Hepatocyte (in vitro differentiated cells): ENCODE results near the gene AQP1. TPM values are rescaled to one million over a fixed set of nuclear protein-coding genes. Genes with fewer than 3 reads are reported as not detected.
A peak's percentile ranks its signal among the peaks of the same experiment; 100 is the strongest.

Experiments used
- DNase-seq: peaks from one replicate; pipeline ENCODE4 v3.0.0-alpha.2; 2016; ENCODE audit warnings: low spot score
- H2AFZ ChIP-seq: fragments of 200-600 bp; sonication (generic); 2 replicates; pipeline ENCODE4 v1.6.0; 2016; ENCODE audit warnings: antibody characterized with exemption, mild to moderate bottlenecking
- H3K27ac ChIP-seq: fragments of 200-600 bp; sonication (generic); 2 replicates; pipeline ENCODE4 v1.5.1; 2016; ENCODE audit warnings: mild to moderate bottlenecking
- H3K27me3 ChIP-seq: fragments of 200-600 bp; sonication (generic); 2 replicates; pipeline ENCODE4 v1.6.1; 2016
- H3K36me3 ChIP-seq: fragments of 200-600 bp; sonication (generic); replicated peaks from 2 replicates; pipeline ENCODE4 v1.5.1; 2016; ENCODE audit warnings: low read depth; ENCODE audit not compliant: insufficient read depth
- H3K4me1 ChIP-seq: fragments of 200-600 bp; sonication (generic); 2 replicates; pipeline ENCODE4 v1.5.1; 2016; ENCODE audit warnings: mild to moderate bottlenecking, moderate library complexity; ENCODE audit not compliant: insufficient read depth
- H3K4me2 ChIP-seq: fragments of 200-600 bp; sonication (generic); 2 replicates; pipeline ENCODE4 v1.6.0; 2016
- H3K4me3 ChIP-seq: fragments of 200-600 bp; sonication (generic); 2 replicates; pipeline ENCODE4 v1.5.1; 2016; ENCODE audit warnings: mild to moderate bottlenecking
- H3K79me2 ChIP-seq: fragments of 200-600 bp; sonication (generic); 2 replicates; pipeline ENCODE4 v1.6.0; 2017; ENCODE audit warnings: mild to moderate bottlenecking
- H3K9me2 ChIP-seq: fragments of 200-600 bp; sonication (generic); replicated peaks from 2 replicates; pipeline ENCODE4 v1.6.0; 2017; ENCODE audit warnings: mild to moderate bottlenecking; ENCODE audit not compliant: insufficient read depth
- H3K9me3 ChIP-seq: fragments of 200-600 bp; sonication (generic); 2 replicates; pipeline ENCODE4 v1.5.1; 2016; ENCODE audit warnings: low read depth, mild to moderate bottlenecking
- H4K20me1 ChIP-seq: fragments of 200-600 bp; sonication (generic); 2 replicates; pipeline ENCODE4 v1.6.0; 2016; ENCODE audit warnings: mild to moderate bottlenecking; ENCODE audit not compliant: insufficient read depth, poor library complexity, severe bottlenecking
- CTCF ChIP-seq: fragments of 200-600 bp; sonication (generic); IDR thresholded peaks from 2 replicates; pipeline ENCODE4 v1.5.1; 2016; ENCODE audit warnings: antibody characterized with exemption, mild to moderate bottlenecking; ENCODE audit not compliant: poor library complexity
- EZH2 ChIP-seq: fragments of 200-600 bp; sonication (generic); IDR thresholded peaks from 2 replicates; pipeline ENCODE4 v1.6.1; 2016; ENCODE audit warnings: antibody characterized with exemption, mild to moderate bottlenecking, borderline replicate concordance
- EZH2phosphoT487 ChIP-seq: fragments of 200-600 bp; sonication (generic); IDR thresholded peaks from one replicate; pipeline ENCODE4 v1.6.1; 2018; ENCODE audit warnings: antibody characterized with exemption, mild to moderate bottlenecking, low read depth, moderate library complexity; ENCODE audit not compliant: unreplicated experiment, severe bottlenecking
- WGBS: methylation state at CpG from one replicate; pipeline ENCODE4 v1.1.6; 2016; ENCODE audit warnings: low lambda C conversion rate; ENCODE audit errors: missing lambda C conversion rate; 5-methylcytosine and 5-hydroxymethylcytosine counted together
- polyA plus RNA-seq: library from polyadenylated mRNA; unstranded; fragments of >200 nt; fragmentation: Nextera tagmentation; extraction: Ambion mirVana; gene quantifications from 2 replicates; pipeline ENCODE4 v1.2.1, GENCODE V29; 2016
- total RNA-seq: library from RNA; depleted of rRNA; stranded (reverse); fragments of >200 nt; gene quantifications from 2 replicates; pipeline ENCODE4 v1.2.3, GENCODE V29; 2014

The AQP1 gene
- total and polyA plus RNA-seq, 2 experiments from 2014 or later = 124 to 183 TPM

DNA sequence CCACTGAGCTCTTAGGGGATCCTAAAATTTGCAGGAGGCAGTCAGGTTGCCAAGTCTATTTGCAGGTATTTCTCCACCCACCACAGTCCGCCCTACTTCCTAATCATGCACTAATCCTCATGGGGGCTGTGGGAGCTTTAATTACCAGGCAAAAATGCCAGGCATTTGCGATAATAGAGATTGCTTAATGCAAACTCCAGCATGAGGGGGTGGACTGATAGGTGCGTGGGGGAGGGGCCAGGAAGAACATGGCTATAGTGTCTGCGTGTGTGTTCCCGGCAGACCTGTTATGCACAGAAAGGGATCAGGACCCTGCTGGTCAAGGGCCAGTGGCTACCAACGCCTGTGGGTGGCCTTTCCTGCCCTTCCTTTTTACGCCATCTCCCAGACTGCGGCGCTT lies 15.6 kb upstream of the AQP1 start:
- Histone ChIP-seq H3K4me3 (no peak overlapping the region), H3K4me1 (peaks cover 35% of the 10 kb centered on the region), H3K27ac (peak overlapping the region; percentile 60), H3K4me2 (no peak overlapping the region), H3K79me2 (no peaks in the 10 kb centered on the region), H3K36me3 (no peaks in the 10 kb centered on the region), H3K9me3 (no peaks in the 10 kb centered on the region), H2AFZ (no peak overlapping the region), H3K27me3 (no peaks in the 10 kb centered on the region), H3K9me2 (no peaks in the 10 kb centered on the region), H4K20me1 (no peaks in the 10 kb centered on the region)
- WGBS = 61% methylated on average over 9 of the region's 9 CpGs
- TF ChIP-seq EZH2phosphoT487 (no peak), EZH2 (no peak), CTCF (no peak)
- DNase-seq = peak; percentile 56

GRCh38 chr7:30896783-30897637 lies 14.6 kb upstream of the AQP1 start:
- no peaks in the 10 kb centered on the region for H3K27me3 ChIP-seq
- no peak overlapping the region for H3K4me3 ChIP-seq
- no peaks in the 10 kb centered on the region for H3K79me2 ChIP-seq
- peak overlapping the region; percentile 60 for H3K27ac ChIP-seq
- H3K36me3 ChIP-seq = no peaks in the 10 kb centered on the region
- peaks cover 35% of the 10 kb centered on the region for H3K4me1 ChIP-seq
- no peak for DNase-seq
- H3K4me2 ChIP-seq = no peak overlapping the region
- TF ChIP-seq EZH2phosphoT487 = no peak
- TF ChIP-seq CTCF = no peak
- TF ChIP-seq EZH2 = no peak
- H2AFZ ChIP-seq = no peak overlapping the region
- no peaks in the 10 kb centered on the region for H4K20me1 ChIP-seq
- H3K9me3 ChIP-seq = no peaks in the 10 kb centered on the region
- no peaks in the 10 kb centered on the region for H3K9me2 ChIP-seq
- 48% methylated on average over 12 of the region's 13 CpGs for WGBS

- H3K27ac ChIP-seq = no peak overlapping the region
- WGBS = 93% methylated on average over 2 of the region's 2 CpGs
- no peaks in the 10 kb centered on the region for H3K27me3 ChIP-seq
Observed at GRCh38 chr7:30897770-30898169, 13.9 kb upstream of the AQP1 start.

More at GRCh38 chr7:30897770-30898169, 13.9 kb upstream of the AQP1 start:
- no peak overlapping the region for H3K4me3 ChIP-seq
- no peaks in the 10 kb centered on the region for H3K9me3 ChIP-seq
- no peak for DNase-seq
- no peaks in the 10 kb centered on the region for H3K9me2 ChIP-seq
- peaks cover 35% of the 10 kb centered on the region for H3K4me1 ChIP-seq
- no peaks in the 10 kb centered on the region for H3K79me2 ChIP-seq
- H3K36me3 ChIP-seq = no peaks in the 10 kb centered on the region
- TF ChIP-seq CTCF = no peak
- TF ChIP-seq EZH2phosphoT487 = no peak
- TF ChIP-seq EZH2 = no peak
- no peaks in the 10 kb centered on the region for H4K20me1 ChIP-seq
- H3K4me2 ChIP-seq = no peak overlapping the region
- no peak overlapping the region for H2AFZ ChIP-seq
